Activated naive CD4-positive, alpha-beta T cell treated with anti-CD3 and anti-CD28 coated beads for 36 hours (primary cell): ENCODE data around the gene C1orf21. TPM values are rescaled to one million over a fixed set of nuclear protein-coding genes. Genes with fewer than 3 reads are reported as not detected.

Source experiments
- CTCF ChIA-PET: fragments of 350-600 bp; sonication (Branson Sonifier 250); formaldehyde crosslinking; loops from one replicate; lab custom pipeline; 2021; ENCODE audit warnings: antibody characterized with exemption; lab: Charles Lee
- DNase-seq: peaks from one replicate; pipeline ENCODE4 v3.0.0-alpha.2; 2020
- H3K27ac Mint-ChIP-seq: one replicate; pipeline ENCODE4 v1.8.0; 2021; ENCODE audit warnings: mild to moderate bottlenecking, mixed read lengths
- H3K27me3 Mint-ChIP-seq: one replicate; pipeline ENCODE4 v1.8.0; 2021; ENCODE audit warnings: low read depth, mixed read lengths
- H3K36me3 Mint-ChIP-seq: one replicate; pipeline ENCODE4 v1.8.0; 2021; ENCODE audit warnings: low read depth, mixed read lengths
- H3K4me1 Mint-ChIP-seq: one replicate; pipeline ENCODE4 v1.8.0; 2021; ENCODE audit warnings: low read depth, mixed read lengths
- H3K4me3 Mint-ChIP-seq: one replicate; pipeline ENCODE4 v1.8.0; 2021; ENCODE audit warnings: mild to moderate bottlenecking, moderate library complexity, mixed read lengths
- H3K9me3 Mint-ChIP-seq: one replicate; pipeline ENCODE4 v1.8.0; 2021; ENCODE audit warnings: mixed read lengths
- intact Hi-C: fragments of 100-400 bp; cut with micrococcal nuclease; formaldehyde crosslinking; loops from one replicate; pipeline ENCODE4 v1.15.1; 2023
- total RNA-seq, 2 experiments: library from RNA; stranded (reverse); gene quantifications; one replicate each; pipeline ENCODE4 v1.2.3, GENCODE V29; 2021

C1orf21 gene
- total RNA-seq, 2 experiments from 2014 or later, result 1.2 to 1.4 TPM

GRCh38 chr1:184388319-184388889 is 1.6 kb downstream of the C1orf21 start:
- no peak overlapping the region for H3K27ac Mint-ChIP-seq
- H3K4me3 Mint-ChIP-seq, result peak overlapping the region; percentile 68
- H3K4me1 Mint-ChIP-seq, result peaks cover 14% of the 10 kb centered on the region
- CTCF ChIA-PET, result no interaction called here
- H3K27me3 Mint-ChIP-seq, result peaks cover 48% of the 10 kb centered on the region
- intact Hi-C loops, result loop anchor here (1.0 to 10.0 kb wide), 4 partner anchors 103 to 734 kb away; partner anchors contain the start of genes APOBEC4 and TSEN15
- DNase-seq, result peak; percentile 20
- no peaks in the 10 kb centered on the region for H3K36me3 Mint-ChIP-seq
- no peaks in the 10 kb centered on the region for H3K9me3 Mint-ChIP-seq

- H3K4me1 Mint-ChIP-seq, result peaks cover 14% of the 10 kb centered on the region
- no peaks in the 10 kb centered on the region for H3K9me3 Mint-ChIP-seq
- intact Hi-C loops, result loop anchor here (1.0 to 10.0 kb wide), 5 partner anchors 102 to 734 kb away; partner anchors contain the start of genes APOBEC4 and TSEN15
- peaks cover 46% of the 10 kb centered on the region for H3K27me3 Mint-ChIP-seq
- H3K36me3 Mint-ChIP-seq, result no peaks in the 10 kb centered on the region
- H3K27ac Mint-ChIP-seq, result no peak overlapping the region
- CTCF ChIA-PET, result interaction anchor here (0.6 to 0.7 kb wide), 2 partner anchors 23 to 375 kb away, joined by 3 to 4 read pairs; no protein-coding TSS in a partner anchor
- no peak overlapping the region for H3K4me3 Mint-ChIP-seq
- no peak for DNase-seq
These were observed 2.1 kb downstream of the C1orf21 start for GRCh38 chr1:184388971-184389370.

- H3K9me3 Mint-ChIP-seq, result no peaks in the 10 kb centered on the region
- H3K27ac Mint-ChIP-seq, result no peak overlapping the region
- peaks cover 14% of the 10 kb centered on the region for H3K4me1 Mint-ChIP-seq
- no peak overlapping the region for H3K4me3 Mint-ChIP-seq
- CTCF ChIA-PET, result interaction anchor here (0.6 to 0.7 kb wide), 2 partner anchors 22 to 374 kb away, joined by 3 to 4 read pairs; no protein-coding TSS in a partner anchor
- peaks cover 45% of the 10 kb centered on the region for H3K27me3 Mint-ChIP-seq
- intact Hi-C loops, result loop anchor here (1.0 to 10.0 kb wide), 4 partner anchors 337 to 735 kb away; partner anchors contain the start of genes APOBEC4 and TSEN15
- no peaks in the 10 kb centered on the region for H3K36me3 Mint-ChIP-seq
- DNase-seq, result no peak
These were observed 2.6 kb downstream of the C1orf21 start for GRCh38 chr1:184389446-184389845.

- H3K9me3 Mint-ChIP-seq, result no peaks in the 10 kb centered on the region
- no peak for DNase-seq
- CTCF ChIA-PET, result interaction anchor here (0.5 kb wide), 1 partner anchor 1211 kb away, joined by 3 read pairs; no protein-coding TSS in a partner anchor
- H3K27me3 Mint-ChIP-seq, result peaks cover 33% of the 10 kb centered on the region
- H3K4me1 Mint-ChIP-seq, result peaks cover 13% of the 10 kb centered on the region
- H3K36me3 Mint-ChIP-seq, result no peaks in the 10 kb centered on the region
- H3K27ac Mint-ChIP-seq, result no peak overlapping the region
- no peak overlapping the region for H3K4me3 Mint-ChIP-seq
- intact Hi-C loops, result no loop called here
These were observed 4.1 kb downstream of the C1orf21 start for GRCh38 chr1:184390889-184391288.

GRCh38 chr1:184392067-184392466 is 5.2 kb downstream of the C1orf21 start:
- intact Hi-C loops, result no loop called here
- peaks cover 11% of the 10 kb centered on the region for H3K4me1 Mint-ChIP-seq
- H3K27me3 Mint-ChIP-seq, result peaks cover 34% of the 10 kb centered on the region
- CTCF ChIA-PET, result interaction anchor here (0.9 kb wide), 1 partner anchor 435 kb away, joined by 3 read pairs; no protein-coding TSS in a partner anchor
- DNase-seq, result no peak
- H3K9me3 Mint-ChIP-seq, result no peaks in the 10 kb centered on the region
- no peak overlapping the region for H3K27ac Mint-ChIP-seq
- H3K4me3 Mint-ChIP-seq, result no peak overlapping the region
- no peaks in the 10 kb centered on the region for H3K36me3 Mint-ChIP-seq

DNA sequence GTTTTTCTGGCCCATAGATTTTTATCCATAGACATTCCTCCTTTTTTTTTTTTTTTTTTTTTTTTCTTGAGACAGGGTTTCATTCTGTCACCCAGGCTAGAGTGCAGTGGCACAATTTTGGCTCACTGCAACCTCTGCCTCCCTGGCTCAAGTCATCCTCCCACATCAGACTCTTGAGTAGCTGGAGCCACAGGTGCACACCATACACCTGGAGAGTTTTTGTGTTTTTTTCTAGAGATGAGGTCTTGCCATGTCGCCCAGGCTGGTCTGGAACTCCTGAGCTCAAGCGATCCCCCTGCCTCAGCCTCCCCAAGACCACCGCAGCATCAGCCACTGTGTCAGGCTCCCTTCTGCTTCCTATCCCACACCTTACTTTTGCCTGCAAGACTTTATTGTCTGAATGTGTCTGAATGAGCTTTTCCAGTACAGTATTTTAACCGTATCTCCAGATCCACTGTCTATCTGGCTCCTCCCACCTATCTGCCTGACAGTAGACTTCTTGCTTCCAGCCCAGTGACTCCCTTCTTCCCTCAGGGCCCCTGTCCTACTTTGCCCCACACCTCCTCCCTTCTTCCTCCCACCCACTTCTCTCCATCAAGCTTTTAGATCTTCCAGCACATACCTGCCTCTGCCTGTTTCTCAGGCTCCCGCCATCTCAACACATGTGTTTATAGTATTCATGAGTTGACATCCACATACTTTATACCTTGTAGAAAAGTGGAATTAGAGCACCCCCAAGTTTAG is 6.1 kb downstream of the C1orf21 start:
- H3K27ac Mint-ChIP-seq, result no peak overlapping the region
- H3K9me3 Mint-ChIP-seq, result no peaks in the 10 kb centered on the region
- H3K4me1 Mint-ChIP-seq, result peaks cover 6% of the 10 kb centered on the region
- CTCF ChIA-PET, result interaction anchor here (0.9 kb wide), 1 partner anchor 436 kb away, joined by 3 read pairs; no protein-coding TSS in a partner anchor
- peaks cover 30% of the 10 kb centered on the region for H3K27me3 Mint-ChIP-seq
- no peaks in the 10 kb centered on the region for H3K36me3 Mint-ChIP-seq
- no peak overlapping the region for H3K4me3 Mint-ChIP-seq
- intact Hi-C loops, result no loop called here
- no peak for DNase-seq

GRCh38 chr1:184393962-184394361 is 7.1 kb downstream of the C1orf21 start:
- intact Hi-C loops, result no loop called here
- H3K4me3 Mint-ChIP-seq, result no peak overlapping the region
- DNase-seq, result no peak
- CTCF ChIA-PET, result no interaction called here
- H3K4me1 Mint-ChIP-seq, result no peaks in the 10 kb centered on the region
- no peak overlapping the region for H3K27ac Mint-ChIP-seq
- H3K9me3 Mint-ChIP-seq, result no peaks in the 10 kb centered on the region
- H3K27me3 Mint-ChIP-seq, result peaks cover 20% of the 10 kb centered on the region
- no peaks in the 10 kb centered on the region for H3K36me3 Mint-ChIP-seq

GRCh38 chr1:184395370-184395769 is 8.5 kb downstream of the C1orf21 start:
- no peak overlapping the region for H3K27ac Mint-ChIP-seq
- DNase-seq, result no peak
- H3K4me1 Mint-ChIP-seq, result no peaks in the 10 kb centered on the region
- CTCF ChIA-PET, result no interaction called here
- H3K4me3 Mint-ChIP-seq, result no peak overlapping the region
- intact Hi-C loops, result no loop called here
- H3K9me3 Mint-ChIP-seq, result no peaks in the 10 kb centered on the region
- no peaks in the 10 kb centered on the region for H3K36me3 Mint-ChIP-seq
- peaks cover 12% of the 10 kb centered on the region for H3K27me3 Mint-ChIP-seq

- intact Hi-C loops, result no loop called here
- no peak for DNase-seq
- CTCF ChIA-PET, result no interaction called here
- Mint-ChIP-seq H3K4me1 (no peaks in the 10 kb centered on the region), H3K27ac (no peak overlapping the region), H3K4me3 (no peak overlapping the region), H3K27me3 (peaks cover 14% of the 10 kb centered on the region), H3K36me3 (no peaks in the 10 kb centered on the region), H3K9me3 (no peaks in the 10 kb centered on the region)
These were observed 9.2 kb downstream of the C1orf21 start for GRCh38 chr1:184395937-184396480.

DNA sequence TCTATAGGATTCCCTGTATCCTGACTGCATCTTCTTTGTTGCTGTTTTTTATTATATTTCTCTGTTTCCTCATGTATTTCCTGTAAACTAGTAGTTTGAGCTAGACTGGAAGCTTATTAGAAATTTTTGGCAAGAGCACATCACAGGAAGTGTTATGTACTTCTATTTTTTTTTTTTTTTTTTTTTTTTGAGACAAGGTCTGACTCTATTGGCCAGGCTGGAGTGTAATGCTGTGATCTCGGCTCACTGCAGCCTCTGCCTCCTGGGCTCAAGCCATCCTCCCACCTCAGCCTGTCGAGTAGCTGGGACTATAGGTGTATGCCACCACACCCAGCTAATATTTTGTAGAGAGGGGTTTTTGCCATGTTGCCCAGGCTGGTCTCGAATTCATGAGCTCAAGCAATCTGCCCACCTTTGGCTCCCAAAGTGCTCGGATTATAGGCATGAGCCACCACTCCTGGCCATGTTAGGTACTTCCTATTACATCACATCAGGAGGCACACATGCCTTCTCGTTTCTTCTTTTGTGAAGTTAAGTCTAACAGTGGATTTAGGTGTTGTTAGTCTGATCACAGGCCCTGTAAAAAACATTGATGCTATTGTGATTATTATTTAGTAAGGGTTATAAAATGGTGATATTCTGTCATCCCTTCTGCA is 12.5 kb downstream of the C1orf21 start:
- no peaks in the 10 kb centered on the region for H3K4me1 Mint-ChIP-seq
- no peak overlapping the region for H3K4me3 Mint-ChIP-seq
- no peaks in the 10 kb centered on the region for H3K9me3 Mint-ChIP-seq
- H3K27me3 Mint-ChIP-seq, result peaks cover 15% of the 10 kb centered on the region
- CTCF ChIA-PET, result no interaction called here
- no peak for DNase-seq
- intact Hi-C loops, result no loop called here
- no peak overlapping the region for H3K27ac Mint-ChIP-seq
- no peaks in the 10 kb centered on the region for H3K36me3 Mint-ChIP-seq

DNA sequence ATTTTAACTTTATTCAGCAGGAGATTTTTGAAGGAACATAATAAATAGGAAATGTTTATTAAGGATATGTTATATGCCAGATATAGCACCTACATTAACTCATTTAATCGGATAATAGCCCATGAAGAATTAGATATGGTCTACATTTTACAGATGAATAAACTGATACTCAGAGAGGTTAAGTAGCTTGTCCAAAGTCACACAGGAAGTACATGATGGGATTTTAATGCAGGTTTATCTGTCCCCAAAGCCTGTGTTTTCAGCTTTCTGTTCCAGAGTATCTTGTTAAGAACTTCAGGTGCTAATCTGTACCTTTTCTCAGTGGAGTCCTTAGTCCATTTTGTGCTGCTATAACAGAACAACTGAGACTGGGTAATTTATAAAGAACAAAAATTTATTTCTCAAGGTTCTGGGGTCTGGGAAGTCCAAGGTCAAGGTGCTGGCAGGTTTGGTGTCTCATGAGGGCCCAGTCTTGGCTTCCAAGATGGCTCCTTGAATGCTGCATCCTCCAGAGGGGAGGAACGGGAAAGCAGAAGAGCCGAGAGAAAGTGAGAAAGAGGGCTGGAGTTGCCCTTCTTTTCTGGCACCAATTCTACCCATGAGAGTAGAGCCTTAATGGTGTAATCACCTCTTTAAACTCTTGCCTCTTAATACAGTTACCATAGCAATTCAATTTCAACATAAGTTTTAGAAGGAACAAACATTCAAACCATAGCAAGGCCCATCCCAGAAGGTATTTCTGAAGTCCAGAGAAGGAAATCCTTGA is 17.3 kb downstream of the C1orf21 start:
- Mint-ChIP-seq H3K4me3 (no peak overlapping the region), H3K36me3 (no peaks in the 10 kb centered on the region), H3K4me1 (no peaks in the 10 kb centered on the region), H3K27me3 (peaks cover 8% of the 10 kb centered on the region), H3K27ac (no peak overlapping the region), H3K9me3 (no peaks in the 10 kb centered on the region)
- intact Hi-C loops, result no loop called here
- CTCF ChIA-PET, result no interaction called here
- no peak for DNase-seq

- intact Hi-C loops, result no loop called here
- H3K4me3 Mint-ChIP-seq, result no peak overlapping the region
- no peak overlapping the region for H3K27ac Mint-ChIP-seq
- DNase-seq, result no peak
- CTCF ChIA-PET, result no interaction called here
- no peaks in the 10 kb centered on the region for H3K9me3 Mint-ChIP-seq
- no peaks in the 10 kb centered on the region for H3K36me3 Mint-ChIP-seq
- H3K27me3 Mint-ChIP-seq, result peaks cover 8% of the 10 kb centered on the region
- no peaks in the 10 kb centered on the region for H3K4me1 Mint-ChIP-seq
These were observed 17.8 kb downstream of the C1orf21 start for GRCh38 chr1:184404727-184405027.
